HepG2 (cell line): ENCODE results near the gene CDKN2C. TPM values are rescaled to one million over a fixed set of nuclear protein-coding genes. Genes with fewer than 3 reads are reported as not detected.

Experiments
- CAMTA2 ChIP-seq: sonication (generic); formaldehyde crosslinking; IDR thresholded peaks from 2 replicates; pipeline ENCODE4 v1.4.0; 2020; ENCODE audit warnings: mild to moderate bottlenecking, missing genetic modification reagents, borderline replicate concordance
- E2F5 ChIP-seq: sonication (generic); formaldehyde crosslinking; conservative IDR thresholded peaks from 2 replicates; pipeline ENCODE4 v1.4.0; 2020; ENCODE audit warnings: missing genetic modification reagents
- GMEB1 ChIP-seq: sonication (generic); formaldehyde crosslinking; IDR thresholded peaks from 2 replicates; pipeline ENCODE4 v1.5.1; 2020; ENCODE audit warnings: missing genetic modification reagents, mild to moderate bottlenecking, borderline replicate concordance
- HNRNPL ChIP-seq: fragments of 200-400 bp; formaldehyde crosslinking; IDR thresholded peaks from 2 replicates; pipeline ENCODE4 v1.6.1; 2017; ENCODE audit warnings: mild to moderate bottlenecking, low read depth, low read length
- HNRNPLL ChIP-seq: fragments of 200-400 bp; formaldehyde crosslinking; IDR thresholded peaks from 2 replicates; pipeline ENCODE4 v1.6.1; 2017; ENCODE audit warnings: mild to moderate bottlenecking, low read depth, low read length; ENCODE audit not compliant: poor library complexity, severe bottlenecking
- KAT7 ChIP-seq: IDR thresholded peaks from 2 replicates; pipeline ENCODE4 v1.6.1; 2018; ENCODE audit warnings: borderline replicate concordance, missing compliant biosample characterization
- NRL ChIP-seq: sonication (generic); formaldehyde crosslinking; IDR thresholded peaks from 2 replicates; pipeline ENCODE4 v1.5.0; 2020; ENCODE audit warnings: missing genetic modification reagents, mild to moderate bottlenecking, moderate library complexity, borderline replicate concordance
- PAWR ChIP-seq: sonication (generic); formaldehyde crosslinking; IDR thresholded peaks from 2 replicates; pipeline ENCODE4 v1.4.0; 2020; ENCODE audit warnings: missing genetic modification reagents, mild to moderate bottlenecking, borderline replicate concordance
- PLRG1 ChIP-seq: fragments of 450-650 bp; conservative IDR thresholded peaks from 2 replicates; pipeline ENCODE4 v1.6.1; 2016
- REXO4 ChIP-seq: sonication (generic); formaldehyde crosslinking; IDR thresholded peaks from 2 replicates; pipeline ENCODE4 v1.8.0; 2022; ENCODE audit warnings: missing genetic modification reagents, mild to moderate bottlenecking, borderline replicate concordance
- SMAD9 ChIP-seq: sonication (generic); formaldehyde crosslinking; IDR thresholded peaks from 2 replicates; pipeline ENCODE4 v1.5.1; 2020; ENCODE audit warnings: mild to moderate bottlenecking, missing genetic modification reagents
- TERF1 ChIP-seq: sonication (generic); formaldehyde crosslinking; IDR thresholded peaks from 2 replicates; pipeline ENCODE4 v1.8.0; 2022; ENCODE audit warnings: mild to moderate bottlenecking, missing genetic modification reagents, moderate library complexity
- TOPORS ChIP-seq: sonication (generic); formaldehyde crosslinking; IDR thresholded peaks from 2 replicates; pipeline ENCODE4 v1.8.0; 2023; ENCODE audit warnings: mild to moderate bottlenecking, missing genetic modification reagents
- ZBTB42 ChIP-seq: sonication (generic); formaldehyde crosslinking; IDR thresholded peaks from 2 replicates; pipeline ENCODE4 v1.5.0; 2020; ENCODE audit warnings: mild to moderate bottlenecking, missing genetic modification reagents
- ZBTB7B ChIP-seq: sonication (generic); formaldehyde crosslinking; IDR thresholded peaks from 2 replicates; pipeline ENCODE4 v1.4.0; 2020; ENCODE audit warnings: missing genetic modification reagents
- ZFP36L2 ChIP-seq: sonication (generic); formaldehyde crosslinking; IDR thresholded peaks from 2 replicates; pipeline ENCODE4 v1.4.0; 2020; ENCODE audit warnings: missing genetic modification reagents
- ZFP82 ChIP-seq: sonication (generic); formaldehyde crosslinking; IDR thresholded peaks from 2 replicates; pipeline ENCODE4 v1.5.1; 2020; ENCODE audit warnings: mild to moderate bottlenecking, missing genetic modification reagents, borderline replicate concordance
- ZNF512B ChIP-seq: sonication (generic); formaldehyde crosslinking; IDR thresholded peaks from 2 replicates; pipeline ENCODE4 v1.5.1; 2020; ENCODE audit warnings: missing genetic modification reagents, mild to moderate bottlenecking, borderline replicate concordance
- ZNF720 ChIP-seq: sonication (generic); formaldehyde crosslinking; IDR thresholded peaks from 2 replicates; pipeline ENCODE4 v1.4.0; 2020; ENCODE audit warnings: missing genetic modification reagents
- polyA plus RNA-seq, 8 experiments: library from polyadenylated mRNA; depleted of rRNA in 3 of 8; stranded (reverse) in 7 of 8; unstranded in 1 of 8; fragments of >200 nt; fragmentation: Illumina TruSeq in 4 of 8; extraction: Trizol in 4 of 8; gene quantifications; 2 replicates each; pipeline versions ENCODE4 v1.2.1 to v1.2.3, GENCODE V29; 2011 to 2016; ENCODE audit warnings: low read depth in 4 of 8, missing spikeins in 1 of 8, mixed read lengths in 1 of 8; ENCODE audit not compliant: insufficient read depth in 1 of 8
- total RNA-seq, 5 experiments: library from RNA; depleted of rRNA; stranded (reverse); fragments of >200 nt; fragmentation: Illumina TruSeq; extraction: Trizol; gene quantifications; 2 replicates each; pipeline ENCODE4 v1.2.3, GENCODE V29; 2016; ENCODE audit warnings: low read depth in 1 of 5

CDKN2C gene
- total and polyA plus RNA-seq, 2 of the 13 experiments (the other 11 are each of a cell fraction or from before 2014, with no cell fraction given): 7.8 to 13.7 TPM

- TF ChIP-seq TERF1 (CRISPR knock-in tag) (no peak), HNRNPLL (no peak), ZFP82 (no peak), CAMTA2 (CRISPR knock-in tag) (no peak), HNRNPL (no peak), SMAD9 (CRISPR knock-in tag) (no peak), PLRG1 (no peak), ZFP36L2 (CRISPR knock-in tag) (no peak), GMEB1 (no peak), ZNF720 (no peak), E2F5 (CRISPR knock-in tag) (no peak; the same call in 1 of the 2 replicates), KAT7 (CRISPR knock-in tag) (0 out of 2 replicates have a peak, but pooled peaks have one; percentile 39), ZBTB42 (CRISPR knock-in tag) (no peak), PAWR (no peak), NRL (no peak), REXO4 (CRISPR knock-in tag) (no peak), TOPORS (CRISPR knock-in tag) (no peak), ZNF512B (peak; percentile 91; the same call in 1 of the 2 replicates), ZBTB7B (CRISPR knock-in tag) (peak; percentile 20; the same call in 1 of the 2 replicates)
Observed at GRCh38 chr1:50967416-50968157, 2.5 kb upstream of the CDKN2C start (continued).
